Measurements from ENCODE around the gene KRT8. TPM values are rescaled to one million over a fixed set of nuclear protein-coding genes. Genes with fewer than 3 reads are reported as not detected.

KRT8 gene
- total RNA-seq, 1 donor = 5.4 TPM

GRCh38 chr12:52949413-52950331 is 44.8 kb upstream of the KRT8 start:
- H3K4me3 ChIP-seq (ENCODE audit: low read depth, low read length) = peak overlapping the region; percentile 77
- DNase-seq (ENCODE audit: low read depth) = peak; percentile 79
- TF ChIP-seq CTCF (IDR thresholded peaks at IDR 0.05; ENCODE audit: insufficient read depth, low read length) = no peak

GRCh38 chr12:52947738-52948423 is 43.0 kb upstream of the KRT8 start:
- TF ChIP-seq CTCF (IDR thresholded peaks at IDR 0.05; ENCODE audit: insufficient read depth, low read length) = no peak
- H3K4me3 ChIP-seq (ENCODE audit: low read depth, low read length) = peak overlapping the region; percentile 31
- DNase-seq (ENCODE audit: low read depth) = no peak

GRCh38 chr12:52946797-52947547 is 42.1 kb upstream of the KRT8 start:
- no peak overlapping the region for H3K4me3 ChIP-seq (ENCODE audit: low read depth, low read length)
- TF ChIP-seq CTCF (IDR thresholded peaks at IDR 0.05; ENCODE audit: insufficient read depth, low read length) = no peak
- peak; percentile 57 for DNase-seq (ENCODE audit: low read depth)

GRCh38 chr12:52946334-52946733 is 41.5 kb upstream of the KRT8 start:
- peak; percentile 38 for DNase-seq (ENCODE audit: low read depth)
- no peak for TF ChIP-seq CTCF (IDR thresholded peaks at IDR 0.05; ENCODE audit: insufficient read depth, low read length)
- no peak overlapping the region for H3K4me3 ChIP-seq (ENCODE audit: low read depth, low read length)

- H3K4me3 ChIP-seq (ENCODE audit: low read depth, low read length) = no peak overlapping the region
- peak; percentile 78 for DNase-seq (ENCODE audit: low read depth)
- no peak for TF ChIP-seq CTCF (IDR thresholded peaks at IDR 0.05; ENCODE audit: insufficient read depth, low read length)
These were observed 40.7 kb upstream of the KRT8 start for GRCh38 chr12:52945389-52946232.
